Spleen (tissue), 13 donors: Measurements from ENCODE around the gene MOCS2. TPM values are rescaled to one million over a fixed set of nuclear protein-coding genes. Genes with fewer than 3 reads are reported as not detected.

ENCODE experiments used
- DNase-seq: peaks from one replicate; pipeline ENCODE4 v3.0.0-alpha.2; 2020
- H3K27ac ChIP-seq, 8 donors: fragments of 200-600 bp; sonication (generic) in 7 of 8; 1 replicate in 4 of 8; 2 replicates in 4 of 8; pipeline versions ENCODE4 v1.5.0 to v1.8.0; 2016 to 2021; ENCODE audit warnings: inconsistent platforms in 4 of 8, mild to moderate bottlenecking in 4 of 8, moderate library complexity in 1 of 8
- H3K27me3 ChIP-seq, 7 donors: fragments of 200-600 bp; sonication (generic) in 6 of 7; replicated peaks in 1 of 7; 1 replicate in 4 of 7; 2 replicates in 3 of 7; pipeline versions ENCODE4 v1.5.0 to v1.8.0; 2016 to 2021; ENCODE audit warnings: inconsistent platforms in 3 of 7, mild to moderate bottlenecking in 1 of 7
- H3K36me3 ChIP-seq, 6 donors: fragments of 200-600 bp; sonication (generic) in 5 of 6; 1 replicate in 4 of 6; 2 replicates in 2 of 6; pipeline versions ENCODE4 v1.5.0 to v1.8.0; 2016 to 2021; ENCODE audit warnings: inconsistent platforms in 2 of 6
- H3K4me1 ChIP-seq, 6 donors: fragments of 200-600 bp; sonication (generic) in 5 of 6; 1 replicate in 3 of 6; 2 replicates in 3 of 6; pipeline versions ENCODE4 v1.5.0 to v1.8.0; 2016 to 2021; ENCODE audit warnings: inconsistent platforms in 3 of 6
- H3K4me3 ChIP-seq, 8 donors: fragments of 200-600 bp; sonication (generic) in 7 of 8; 1 replicate in 4 of 8; 2 replicates in 4 of 8; pipeline versions ENCODE4 v1.5.0 to v1.8.0; 2016 to 2021; ENCODE audit warnings: inconsistent platforms in 4 of 8, mild to moderate bottlenecking in 4 of 8, moderate library complexity in 2 of 8
- H3K9me3 ChIP-seq, 8 donors: fragments of 200-600 bp; sonication (generic) in 7 of 8; 1 replicate in 4 of 8; 2 replicates in 4 of 8; pipeline versions ENCODE4 v1.5.0 to v1.8.0; 2016 to 2021; ENCODE audit warnings: inconsistent platforms in 4 of 8
- POLR2A ChIP-seq, 3 donors: fragments of 450-650 bp; IDR thresholded peaks; one replicate each; pipeline ENCODE4 v1.5.1; 2017; ENCODE audit warnings: antibody characterized with exemption in 3 of 3, mild to moderate bottlenecking in 1 of 3
- POLR2AphosphoS5 ChIP-seq, 3 donors: sonication (generic); formaldehyde crosslinking; IDR thresholded peaks; one replicate each; pipeline ENCODE4 v1.5.1; 2017; ENCODE audit warnings: antibody characterized with exemption in 3 of 3
- WGBS, 5 donors: extraction: QIAGEN DNeasy Blood & Tissue Kit in 3 of 5; methylation state at CpG; one replicate each; pipeline versions ENCODE4 v1.1.5 to v1.1.7; 2013 to 2018; 5-methylcytosine and 5-hydroxymethylcytosine counted together
- intact Hi-C: fragments of 100-400 bp; cut with DNase I; formaldehyde crosslinking; loops from one replicate; pipeline ENCODE4 v1.15.0; 2023; ENCODE audit warnings: low total_unique reads
- long read RNA-seq, 2 donors: transcript quantifications; one replicate each; lab custom pipeline, GENCODE V29; 2026
- polyA plus RNA-seq, 3 donors: library from polyadenylated mRNA; stranded (reverse); fragments of 200-250 nt; gene quantifications; one replicate each; pipeline ENCODE4 v1.2.1, GENCODE V29; 2013
- total RNA-seq, 7 donors: library from RNA; depleted of rRNA in 3 of 7; stranded (reverse); fragments of >200 nt in 3 of 7; fragmentation: NEBNext Ultra II Directional in 4 of 7; extraction: Animal tissue kit (Norgen Biotek cat#: 25700) in 4 of 7; gene quantifications; one replicate each; pipeline versions ENCODE4 v1.1.0 to v1.2.1, GENCODE V29; 2016 to 2021
- TF ChIP-seq, protein P1 (sequence below), 11 experiments: fragments of 200-600 bp in 7 of 11; fragments of 450-650 bp in 4 of 11; sonication (generic) in 4 of 11; IDR thresholded peaks in 8 of 11; conservative IDR thresholded peaks in 3 of 11; 1 replicate in 7 of 11; 2 replicates in 4 of 11; pipeline versions ENCODE4 v1.4.0 to v1.8.0; 2016 to 2021; ENCODE audit warnings: antibody characterized with exemption in 11 of 11, inconsistent platforms in 4 of 11, mild to moderate bottlenecking in 1 of 11
- donor health status: healthy with polysubstance abuse.
- donor health status: DM: no; HTN: no; CAD: no; lungs with moderate emphysema.
- donor health status: DM: no; HTN: no; CAD: no.
- donor health status: Bipolar disorder and iron deficiency.
- donor health status: healthy.
- donor health status: DM: no; HTN: no; CAD: no.
- donor health status: DM: yes; HTN: yes; CAD: no.

Gene MOCS2, protein sequence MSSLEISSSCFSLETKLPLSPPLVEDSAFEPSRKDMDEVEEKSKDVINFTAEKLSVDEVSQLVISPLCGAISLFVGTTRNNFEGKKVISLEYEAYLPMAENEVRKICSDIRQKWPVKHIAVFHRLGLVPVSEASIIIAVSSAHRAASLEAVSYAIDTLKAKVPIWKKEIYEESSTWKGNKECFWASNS
- total RNA-seq (10 to 100 TPM; 16.8 to 44.3 (median 24.4) TPM), polyA plus RNA-seq (10 to 100 TPM; 32.2 to 37.3 (median 34.7) TPM)
- long read RNA-seq, donor 1, transcript MOCS2-203 (7 exons, 1,337 nt): major isoform, 9 of 14 reads
- long read RNA-seq, donor 1, partial matches to known transcripts: 5 of 14 reads
- long read RNA-seq, donor 1, other reads (novel, unspliced or antisense): 0 of 14 reads
- long read RNA-seq, donor 2, transcript MOCS2-203 (7 exons, 1,337 nt): major isoform, 16 of 24 reads
- long read RNA-seq, donor 2, partial matches to known transcripts: 7 of 24 reads
- long read RNA-seq, donor 2, other reads (novel, unspliced or antisense): 0 of 24 reads

DNA sequence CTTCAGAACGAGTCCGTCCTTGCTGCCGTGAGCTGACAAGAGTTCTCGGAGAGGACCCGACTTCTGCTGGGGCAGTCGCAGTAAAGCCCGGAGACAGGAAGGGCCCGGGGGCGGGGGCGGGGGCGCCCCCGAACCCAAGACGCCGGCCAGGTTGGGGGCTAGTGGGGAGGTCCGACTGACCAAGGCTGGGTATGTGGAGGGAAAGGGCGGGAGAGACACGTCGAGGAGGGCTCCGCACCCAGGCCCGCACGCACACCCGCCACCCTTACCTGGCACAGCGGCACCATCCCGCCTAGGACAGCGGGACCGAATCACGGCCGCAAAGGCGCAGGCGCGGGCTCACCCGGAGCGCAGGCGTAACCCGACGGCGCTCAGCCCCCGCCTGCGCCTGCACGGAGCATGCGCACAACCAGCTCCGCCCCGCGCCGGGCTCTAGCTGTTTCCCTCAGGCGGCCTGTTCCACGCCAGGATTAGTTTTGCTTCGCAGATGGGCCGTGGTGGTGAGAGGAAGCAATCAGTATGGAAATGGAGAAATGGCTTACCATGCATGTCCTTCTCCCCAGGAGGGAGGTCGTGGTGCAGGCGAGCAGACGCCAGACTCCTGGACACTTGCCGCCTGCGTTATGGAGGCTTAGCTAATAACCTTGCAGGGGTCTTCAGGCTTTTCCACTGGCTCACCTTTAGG lies at the start of gene MOCS2:
TSS of gene MOCS2 (minus strand) at position 315 of the 685 bp plus-strand sequence. CDS start 2,583 bp downstream, outside the sequence.
- no peaks in the 10 kb centered on the region for H3K9me3 ChIP-seq
- peak within 1 kb of the TSS; percentile 53 to 92 (median 88) for H3K27ac ChIP-seq
- intact Hi-C loops: loop anchor here (10.0 kb wide), 1 partner anchor 305 kb away; no protein-coding TSS in a partner anchor
- DNase-seq: peak; percentile 97
- TF ChIP-seq POLR2AphosphoS5 (IDR thresholded peaks at IDR 0.05): peak; percentile 94 to 97 (median 96)
- peak in 2 of 3 donors; percentile 63 to 65 for TF ChIP-seq POLR2A (IDR thresholded peaks at IDR 0.05)
- TF ChIP-seq, protein P1, sequence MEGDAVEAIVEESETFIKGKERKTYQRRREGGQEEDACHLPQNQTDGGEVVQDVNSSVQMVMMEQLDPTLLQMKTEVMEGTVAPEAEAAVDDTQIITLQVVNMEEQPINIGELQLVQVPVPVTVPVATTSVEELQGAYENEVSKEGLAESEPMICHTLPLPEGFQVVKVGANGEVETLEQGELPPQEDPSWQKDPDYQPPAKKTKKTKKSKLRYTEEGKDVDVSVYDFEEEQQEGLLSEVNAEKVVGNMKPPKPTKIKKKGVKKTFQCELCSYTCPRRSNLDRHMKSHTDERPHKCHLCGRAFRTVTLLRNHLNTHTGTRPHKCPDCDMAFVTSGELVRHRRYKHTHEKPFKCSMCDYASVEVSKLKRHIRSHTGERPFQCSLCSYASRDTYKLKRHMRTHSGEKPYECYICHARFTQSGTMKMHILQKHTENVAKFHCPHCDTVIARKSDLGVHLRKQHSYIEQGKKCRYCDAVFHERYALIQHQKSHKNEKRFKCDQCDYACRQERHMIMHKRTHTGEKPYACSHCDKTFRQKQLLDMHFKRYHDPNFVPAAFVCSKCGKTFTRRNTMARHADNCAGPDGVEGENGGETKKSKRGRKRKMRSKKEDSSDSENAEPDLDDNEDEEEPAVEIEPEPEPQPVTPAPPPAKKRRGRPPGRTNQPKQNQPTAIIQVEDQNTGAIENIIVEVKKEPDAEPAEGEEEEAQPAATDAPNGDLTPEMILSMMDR (IDR thresholded peaks at IDR 0.05 in 8 of 11, conservative IDR thresholded peaks at IDR 0.05 in 3 of 11): peak in 1 of 11 experiments; percentile 12
- peaks cover 0 to 57% (median 25%) of the 10 kb centered on the region in 6 donors for H3K4me1 ChIP-seq
- H3K27me3 ChIP-seq: no peaks in the 10 kb centered on the region
- WGBS, 5 donors: 0 to 1% (median 0%) methylated on average over 10 to 54 of the region's 54 CpGs
- peak within 1 kb of the TSS; percentile 65 to 85 (median 78) for H3K4me3 ChIP-seq
- peaks cover 0 to 16% (median 0%) of the 10 kb centered on the region in 6 donors for H3K36me3 ChIP-seq

DNA sequence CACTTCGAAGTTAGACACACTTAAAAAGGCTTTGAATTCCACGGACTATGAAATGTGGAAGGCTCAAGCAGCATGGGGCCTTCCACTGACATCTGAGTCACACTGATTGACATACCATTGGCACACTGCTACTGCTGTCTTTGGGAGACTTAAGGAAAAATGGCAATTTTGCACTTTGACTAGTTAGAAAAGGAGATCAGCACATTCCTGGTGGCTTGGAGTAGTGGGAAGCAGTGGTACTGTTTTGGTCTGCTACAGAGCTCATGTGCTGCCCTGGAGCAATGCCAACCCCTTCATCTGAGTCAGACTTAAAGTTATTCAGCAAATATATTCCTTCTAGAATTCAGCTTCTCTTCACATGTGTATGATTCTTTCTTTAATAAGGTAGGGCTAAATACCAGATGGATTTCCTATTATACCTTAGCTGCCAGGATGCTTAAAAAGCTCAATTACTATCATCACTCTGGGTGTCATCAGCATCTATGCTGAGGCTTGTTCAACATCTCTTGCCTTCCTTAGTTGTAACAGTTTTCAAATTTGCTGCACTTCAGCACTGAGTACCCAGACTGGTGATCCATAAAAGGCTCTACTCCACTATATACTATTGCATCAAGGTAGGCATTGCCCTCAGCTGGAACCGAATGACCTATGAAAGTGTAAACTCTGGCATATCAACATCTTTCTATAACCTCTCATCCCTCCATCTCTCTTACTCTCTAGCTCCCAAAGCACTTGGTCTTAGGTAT lies 42.3 kb upstream of the MOCS2 start:
- H3K27me3 ChIP-seq: no peaks in the 10 kb centered on the region
- no peak for TF ChIP-seq POLR2A (IDR thresholded peaks at IDR 0.05)
- TF ChIP-seq POLR2AphosphoS5 (IDR thresholded peaks at IDR 0.05): no peak
- TF ChIP-seq, protein P1 (IDR thresholded peaks at IDR 0.05 in 8 of 11, conservative IDR thresholded peaks at IDR 0.05 in 3 of 11): no peak
- 77 to 89% (median 87%) methylated on average over 3 of the region's 3 CpGs for WGBS, 5 donors
- no peaks in the 10 kb centered on the region for H3K9me3 ChIP-seq
- no peaks in the 10 kb centered on the region for H3K4me1 ChIP-seq
- intact Hi-C loops: no loop called here
- no peaks in the 10 kb centered on the region for H3K36me3 ChIP-seq
- H3K27ac ChIP-seq: no peak overlapping the region
- H3K4me3 ChIP-seq: no peak overlapping the region
- no peak for DNase-seq

DNA sequence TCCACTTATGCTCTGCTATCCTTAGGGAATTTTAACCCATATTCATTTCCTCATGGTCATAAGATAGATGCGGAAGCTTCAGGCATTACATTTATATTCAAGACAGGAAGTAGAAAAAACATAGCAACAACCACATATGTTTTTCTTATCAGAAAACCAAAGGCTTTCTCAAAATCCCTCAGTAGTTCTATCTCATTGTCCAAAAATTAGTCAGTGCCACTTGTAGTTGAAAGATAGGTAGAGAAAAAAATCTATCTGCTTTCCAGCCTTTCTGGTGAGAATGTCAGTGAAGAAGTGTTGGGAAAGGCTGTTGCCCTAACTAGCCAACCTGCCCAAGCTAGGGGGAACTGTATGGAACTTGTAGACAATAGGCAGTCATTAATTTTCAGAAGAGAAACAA lies 23.5 kb upstream of the MOCS2 start:
- Histone ChIP-seq H3K27ac (no peak overlapping the region), H3K36me3 (no peaks in the 10 kb centered on the region), H3K4me3 (no peak overlapping the region), H3K27me3 (no peaks in the 10 kb centered on the region), H3K9me3 (no peaks in the 10 kb centered on the region), H3K4me1 (no peaks in the 10 kb centered on the region)
- intact Hi-C loops: no loop called here
- no peak for DNase-seq
- WGBS, 5 donors: 82 to 97% (median 85%) methylated on average over 1 of the region's 1 CpG
- TF ChIP-seq, protein P1 (IDR thresholded peaks at IDR 0.05 in 8 of 11, conservative IDR thresholded peaks at IDR 0.05 in 3 of 11): no peak
